Right hindlimb (tissue), 1 donor: ENCODE measurements around the gene ERO1B.
"Not testable (repeated sequence)": the region's sequence is repeated elsewhere in the genome, so short reads cannot be mapped to it uniquely, and the experiment has no call there.

Experiments used
- DNase-seq: peaks from one replicate; pipeline ENCODE4 v3.0.0-alpha.2; 2018

Gene ERO1B

DNA sequence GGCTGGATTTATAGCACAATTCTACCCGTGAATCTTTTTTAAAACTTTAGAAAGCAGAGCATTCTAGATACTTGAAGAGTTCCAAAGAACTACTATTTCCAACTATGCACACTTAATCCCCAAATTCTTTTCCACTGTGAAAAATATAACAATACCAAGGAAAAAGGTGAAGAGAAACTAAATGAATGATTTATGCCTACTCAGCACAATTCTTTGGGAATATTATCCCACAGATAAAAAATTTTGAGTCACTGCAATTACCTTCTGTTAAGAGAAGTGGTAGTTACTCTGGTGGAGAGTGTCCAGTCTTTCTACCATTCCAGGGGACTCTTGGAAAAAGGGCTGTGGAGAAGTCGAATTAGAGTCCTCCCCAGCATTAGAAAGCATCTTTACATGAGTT lies 39.2 kb downstream of the ERO1B start:
- no peak for DNase-seq

DNA sequence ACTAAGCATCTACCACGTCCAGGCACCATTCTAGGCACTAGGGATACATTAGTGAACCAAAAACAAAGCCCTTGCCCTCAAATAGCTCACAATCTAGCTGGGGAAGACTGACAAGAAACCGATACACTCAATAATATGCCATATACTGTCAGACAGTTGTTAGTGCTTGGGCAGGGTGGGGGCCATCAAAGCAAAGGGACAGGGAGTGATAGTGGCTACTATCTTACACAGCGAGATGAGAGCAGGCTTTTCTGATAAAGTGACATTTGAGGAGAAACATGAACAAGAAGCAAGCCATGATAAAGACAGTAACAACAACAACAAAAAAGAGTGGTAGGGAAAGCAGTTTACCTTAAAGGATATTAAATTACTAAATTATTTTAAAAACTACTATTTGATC lies 41.1 kb downstream of the ERO1B start:
- DNase-seq, result no peak

DNA sequence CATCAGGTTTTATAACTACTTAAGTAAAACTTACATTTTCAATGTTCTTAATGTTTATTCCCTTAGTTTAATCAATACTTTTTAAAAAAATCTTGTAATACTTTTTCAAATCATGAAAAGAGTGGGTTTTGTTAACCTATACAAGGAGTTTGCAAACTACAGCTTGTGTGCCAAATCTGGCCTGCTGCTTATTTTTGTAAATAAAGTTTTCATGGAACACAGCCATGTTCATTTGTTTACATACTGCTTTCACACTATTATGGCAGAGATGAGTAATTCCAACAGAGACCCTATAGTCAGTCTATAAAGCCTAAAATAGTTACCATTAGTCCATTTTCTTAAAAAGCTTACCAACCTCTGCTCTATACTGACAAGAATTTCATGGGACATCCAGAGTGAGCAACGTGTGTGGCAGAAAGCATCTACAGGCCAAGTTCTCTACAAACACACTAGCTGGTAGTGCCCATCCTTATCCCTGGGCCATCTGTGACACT lies 42.6 kb downstream of the ERO1B start:
- no peak for DNase-seq

DNA sequence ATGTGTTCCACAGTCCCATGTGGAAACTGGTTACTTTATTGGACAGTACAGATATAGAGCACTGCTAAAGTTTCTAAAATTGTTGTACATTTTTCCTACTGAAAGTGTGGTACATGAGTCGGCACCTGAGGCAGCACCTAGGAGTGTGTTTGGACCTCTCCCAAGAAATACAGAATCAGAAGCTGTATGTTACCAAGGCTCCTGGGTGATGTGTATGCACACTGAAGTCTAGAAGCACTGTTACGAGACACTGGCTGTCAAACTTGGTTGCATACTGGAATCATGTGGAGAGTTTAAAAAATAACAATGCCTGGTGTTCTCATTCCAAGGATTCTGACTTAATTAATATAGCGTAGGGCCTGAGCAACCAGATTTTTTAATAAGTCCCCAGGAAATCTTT lies 46.6 kb downstream of the ERO1B start:
- no peak for DNase-seq

DNA sequence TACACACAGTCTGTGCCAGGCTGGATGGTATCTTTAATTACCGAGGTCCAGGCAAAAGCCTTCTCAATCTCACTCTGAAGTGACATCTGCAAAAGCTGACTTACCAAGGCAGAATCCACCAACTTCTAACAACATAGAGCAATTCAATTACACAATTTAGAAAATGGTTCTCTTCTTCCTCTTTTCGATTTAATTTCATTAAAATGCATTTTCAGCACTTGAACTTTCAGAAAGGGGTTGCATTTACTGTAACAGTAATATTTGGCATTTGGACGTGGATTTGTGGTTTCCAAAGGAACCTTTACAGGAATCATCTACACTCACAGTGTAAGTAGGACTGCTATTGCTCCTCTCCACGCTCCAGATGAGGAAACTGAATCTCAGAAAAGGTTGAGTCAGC lies 53.3 kb downstream of the ERO1B start:
- no peak for DNase-seq

DNA sequence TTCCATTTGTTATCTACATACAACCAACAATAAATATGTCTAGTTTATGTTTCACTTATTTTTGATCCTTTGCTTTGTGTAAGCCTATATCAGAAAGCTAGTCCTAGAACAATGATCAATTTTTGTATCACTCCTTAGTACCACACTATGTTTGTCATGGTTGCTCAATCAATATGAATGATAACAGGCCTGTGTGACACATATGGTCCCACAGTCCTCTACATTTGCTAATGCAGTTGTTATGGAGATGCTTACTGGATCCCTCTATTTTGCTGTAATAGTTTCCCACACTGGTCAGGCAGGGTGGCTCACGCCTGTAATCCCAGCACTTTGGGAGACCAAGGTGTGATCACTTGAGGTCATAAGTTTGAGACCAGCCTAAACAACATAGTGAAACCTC lies 59.1 kb downstream of the ERO1B start:
- DNase-seq, result no peak

DNA sequence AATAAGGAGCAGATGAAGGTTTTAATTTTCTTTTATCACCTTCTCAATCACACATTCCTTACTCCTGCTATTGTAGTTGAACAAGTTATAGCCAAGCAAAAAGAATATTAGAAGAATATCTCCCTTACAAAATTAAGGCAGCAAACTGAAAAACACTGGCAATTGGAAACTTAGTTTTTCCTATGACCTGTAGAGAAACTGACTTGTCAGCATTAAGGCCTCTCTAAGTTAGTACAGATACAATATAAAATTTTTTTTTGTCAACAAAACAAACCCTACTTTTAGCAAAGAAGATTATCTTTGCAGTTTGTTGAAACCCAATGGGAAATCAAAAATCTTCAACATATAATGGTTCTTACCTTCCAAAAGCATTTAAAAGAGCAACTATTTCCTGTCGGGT lies 61.3 kb downstream of the ERO1B start:
- DNase-seq, result no peak

DNA sequence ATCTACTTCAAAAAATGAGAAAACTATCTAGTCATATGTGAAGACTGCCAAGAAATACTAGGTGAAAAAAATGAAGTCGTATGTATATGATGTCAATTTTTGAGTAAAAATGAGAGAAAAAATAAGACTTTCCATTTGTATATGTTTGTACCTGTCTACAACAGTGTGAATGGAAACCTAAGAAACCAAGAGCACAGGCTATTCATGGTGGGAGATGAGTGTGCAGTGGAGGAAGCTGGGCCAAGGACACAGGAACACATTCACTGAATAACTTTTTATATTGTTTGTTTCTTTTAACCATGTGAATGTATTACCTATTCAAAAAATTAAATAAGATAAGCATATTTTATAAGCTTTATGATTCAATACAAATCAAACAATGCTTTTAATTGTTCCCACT lies 67.0 kb downstream of the ERO1B start:
- no peak for DNase-seq

DNA sequence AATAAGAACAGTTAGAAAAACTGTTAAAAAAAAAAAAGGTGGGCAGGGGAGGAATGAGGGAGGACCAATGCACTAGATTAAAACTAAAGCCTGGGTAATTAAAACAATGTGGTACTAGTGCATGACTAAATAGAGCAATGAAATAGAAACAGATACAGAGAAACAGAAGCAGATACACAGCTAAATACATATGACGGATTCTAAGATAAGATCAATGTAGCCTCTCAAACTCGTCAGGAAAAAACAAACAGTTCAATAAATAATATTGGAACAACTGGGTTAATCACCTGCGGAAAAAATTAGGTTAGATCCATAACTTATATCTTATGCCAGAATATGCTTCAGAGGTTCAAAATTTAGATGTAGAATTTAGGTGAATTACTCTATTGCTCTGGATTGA lies 68.2 kb downstream of the ERO1B start:
- DNase-seq, result no peak

DNA sequence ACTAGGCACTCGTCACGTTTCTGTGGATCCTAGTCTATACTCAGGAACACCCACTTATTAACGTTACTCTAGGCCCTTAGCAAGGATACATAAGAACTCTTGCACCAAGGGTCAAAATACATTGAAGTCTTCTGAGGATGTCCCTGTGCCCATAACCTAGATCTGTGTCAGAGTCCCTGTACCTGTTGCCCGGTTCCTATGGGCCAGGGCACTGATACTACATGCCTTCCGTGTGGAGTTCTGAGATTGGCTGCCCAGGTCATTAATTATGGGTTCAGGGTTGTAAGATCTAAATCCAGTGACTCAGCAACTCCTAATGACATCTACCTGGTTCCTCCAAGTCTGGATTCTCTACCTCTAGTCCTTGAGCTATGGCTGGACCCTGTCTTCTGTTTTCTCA lies 69.9 kb downstream of the ERO1B start:
- DNase-seq, result no peak

DNA sequence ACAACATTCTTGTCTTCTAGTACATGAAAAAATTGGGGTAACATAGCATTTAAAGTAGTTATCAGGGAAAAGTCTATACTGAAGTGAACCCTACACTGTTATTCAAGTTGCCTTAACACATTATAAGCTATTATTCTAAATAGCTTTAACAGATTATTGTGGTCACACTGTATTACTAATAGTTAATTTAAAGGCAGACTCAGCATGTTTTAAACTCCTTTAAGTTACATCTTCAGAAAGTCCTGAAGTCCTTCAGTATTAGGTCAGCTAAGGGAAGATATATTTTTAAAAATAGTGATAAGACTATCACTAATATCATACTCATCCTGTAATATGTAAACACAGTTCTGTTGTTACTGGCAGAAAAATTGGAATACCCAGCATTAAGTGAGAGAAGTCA lies 72.0 kb downstream of the ERO1B start:
- no peak for DNase-seq

DNA sequence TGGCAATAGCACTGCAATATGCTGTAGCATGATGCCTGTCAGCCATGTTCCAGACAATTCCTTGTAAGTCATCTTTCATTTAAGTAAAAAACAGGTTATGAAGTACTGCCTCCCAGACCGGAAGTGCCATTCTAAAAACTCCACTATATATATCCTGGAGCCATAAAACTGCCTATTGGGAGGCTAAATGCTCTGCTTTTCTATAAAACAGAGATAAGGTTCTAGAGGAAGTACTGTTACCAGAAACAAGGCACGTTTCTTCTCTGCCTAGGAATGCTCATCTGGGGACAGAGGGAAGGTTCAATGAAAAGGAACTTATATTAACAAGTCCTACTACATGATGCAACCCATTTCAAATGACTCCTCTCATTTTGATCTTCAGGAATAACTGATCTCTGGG lies 72.6 kb downstream of the ERO1B start:
- no peak for DNase-seq

DNA sequence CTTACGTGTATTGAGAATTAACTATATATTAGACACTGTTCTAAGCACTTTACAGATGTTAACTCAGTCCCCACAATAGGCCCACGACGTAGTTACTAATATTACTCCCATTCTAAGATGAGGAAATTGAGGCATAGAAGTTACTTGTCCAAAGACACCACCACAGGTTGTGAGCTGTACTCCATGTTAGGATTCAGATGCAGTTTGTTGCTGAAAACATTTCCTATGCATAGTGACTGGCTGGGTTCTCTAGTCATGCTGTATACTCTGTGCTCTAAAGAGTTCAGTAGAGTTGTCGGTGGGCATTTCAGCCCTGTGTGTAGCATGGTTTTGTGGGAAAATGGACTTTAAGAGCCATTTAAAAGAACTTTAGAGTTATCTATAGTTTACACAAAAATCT lies 74.2 kb downstream of the ERO1B start:
- no peak for DNase-seq

DNA sequence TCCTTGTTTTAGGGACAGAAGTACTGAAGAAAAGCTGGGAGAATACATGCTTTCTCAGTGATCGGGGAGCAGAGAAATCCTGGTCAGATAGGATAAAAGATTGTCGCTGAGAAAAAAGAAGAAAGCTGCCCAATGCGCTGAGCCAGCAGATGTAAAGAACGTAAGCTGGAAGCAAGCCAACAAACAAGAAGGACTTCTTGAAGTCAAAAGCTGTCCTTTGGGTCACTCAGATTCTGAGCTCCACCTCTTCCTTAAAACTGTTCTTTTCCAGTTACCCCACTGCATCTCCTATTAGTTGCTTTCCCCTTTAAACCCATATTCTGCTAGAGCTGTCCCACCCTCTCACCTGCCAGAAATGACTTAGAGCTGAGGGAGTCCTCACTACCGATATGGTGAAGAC lies 74.6 kb downstream of the ERO1B start:
- DNase-seq, result no peak

DNA sequence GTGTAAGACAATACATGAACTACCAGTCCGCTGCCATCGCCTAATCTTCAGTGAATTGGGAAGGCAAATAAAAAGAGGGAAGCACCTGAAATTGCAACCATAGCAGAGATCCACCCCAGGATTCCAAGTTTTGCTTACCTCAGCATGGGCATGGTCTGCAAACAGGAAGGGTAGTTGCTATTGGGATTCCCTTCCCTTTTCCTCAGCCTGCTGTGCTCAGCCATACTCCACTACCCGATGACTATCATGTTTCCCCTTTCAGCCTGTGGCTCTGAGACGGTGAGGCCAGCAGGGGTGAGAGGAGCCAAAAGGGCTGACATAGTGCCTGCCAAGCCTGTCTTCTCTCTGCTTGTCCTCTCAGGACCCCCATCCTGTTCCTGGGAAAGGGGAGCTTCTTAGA lies 75.2 kb downstream of the ERO1B start:
- peak; percentile 25 for DNase-seq

DNA sequence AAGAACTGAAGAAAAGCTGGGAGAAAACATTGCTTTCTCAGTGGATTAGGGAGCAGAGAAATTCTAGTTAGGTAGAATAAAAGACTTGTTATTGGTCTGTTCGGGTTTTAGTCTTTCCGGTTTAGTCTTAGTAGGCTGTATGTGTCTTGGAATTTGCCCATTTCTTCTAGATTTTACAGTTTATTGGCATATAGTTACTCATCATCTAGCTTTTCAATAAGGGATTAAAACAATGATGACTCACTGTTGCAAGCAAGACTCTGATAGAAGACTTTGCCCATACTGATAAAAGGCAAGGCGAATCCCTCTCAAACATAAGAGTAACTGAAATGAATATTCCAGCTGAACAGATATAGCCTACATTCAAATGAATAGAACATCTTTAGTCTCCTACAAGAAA lies 77.1 kb downstream of the ERO1B start:
- no peak for DNase-seq

DNA sequence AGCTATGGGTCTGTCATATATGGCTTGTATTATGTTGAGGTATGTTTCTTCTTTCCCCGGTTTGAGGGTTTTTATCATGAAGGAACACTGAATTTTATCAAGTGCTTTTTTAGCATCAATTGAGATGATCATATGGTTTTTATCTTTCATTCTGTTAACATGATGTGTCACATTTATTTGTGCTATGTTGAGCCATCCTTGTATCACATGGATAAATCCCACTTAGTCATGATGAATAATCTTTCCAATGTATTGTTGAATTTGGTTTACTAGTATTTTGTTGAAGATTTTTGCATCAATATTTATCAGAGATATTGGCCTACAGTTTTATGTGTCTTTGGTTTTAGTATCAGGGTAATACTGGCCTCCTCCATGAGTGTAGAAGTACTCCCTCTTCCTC lies 77.7 kb downstream of the ERO1B start:
- DNase-seq, result no peak

DNA sequence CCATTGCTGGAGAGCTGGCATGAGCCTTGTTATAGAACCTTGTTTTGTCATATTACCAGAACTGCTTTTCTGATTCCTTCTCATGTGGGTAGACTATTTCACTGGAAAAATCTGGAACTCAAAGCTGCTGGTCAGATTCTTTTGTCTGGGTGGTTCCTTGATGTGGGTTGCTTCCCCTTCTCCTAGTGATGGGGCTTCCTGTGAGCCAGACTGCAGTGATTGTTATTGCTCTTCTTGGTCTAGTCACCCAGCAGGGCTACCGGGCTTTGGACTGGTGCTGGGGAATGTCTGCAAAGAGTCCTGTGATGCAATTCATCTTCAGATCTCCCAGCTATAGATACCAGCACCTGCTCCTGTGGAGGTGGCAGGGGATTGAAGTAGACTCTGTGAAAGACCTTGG lies 80.0 kb downstream of the ERO1B start:
- no peak for DNase-seq

DNA sequence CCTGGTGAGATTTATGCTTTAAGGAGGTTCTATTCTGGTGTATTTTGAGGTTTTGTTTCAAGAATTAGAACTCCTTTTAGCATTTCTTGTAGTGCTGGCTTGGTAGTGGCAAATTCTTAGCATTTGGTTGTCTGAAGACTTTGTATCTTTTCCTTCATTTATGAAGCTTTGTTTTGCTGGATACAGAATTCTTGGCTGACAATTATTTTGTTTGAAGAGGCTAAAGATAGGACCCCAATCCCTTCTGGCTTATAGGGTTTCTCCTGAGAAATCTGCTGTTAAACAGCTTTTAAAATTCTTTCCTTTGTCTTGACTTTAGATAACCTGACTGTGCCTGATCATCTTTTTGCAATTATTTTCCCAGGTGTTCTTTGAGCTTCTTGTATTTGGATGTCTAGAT lies 80.8 kb downstream of the ERO1B start:
- DNase-seq, result no peak

DNA sequence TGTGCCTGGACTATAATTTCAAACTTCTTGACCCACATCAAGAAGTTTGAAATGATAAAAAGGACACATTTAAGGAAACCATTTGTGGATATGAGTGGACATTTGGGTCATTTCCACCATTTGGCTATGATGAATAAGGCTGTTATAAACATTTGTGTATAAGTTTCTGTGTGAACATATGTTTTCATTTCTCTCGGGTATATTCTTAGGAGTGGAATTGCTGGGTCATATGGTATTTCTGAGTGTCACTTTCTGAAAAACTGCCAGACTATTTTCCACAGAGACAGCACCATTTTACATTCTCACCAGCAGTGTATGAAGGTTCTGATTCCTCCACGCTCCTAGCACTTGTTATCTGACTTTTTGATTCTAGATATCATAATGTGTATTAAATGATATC lies 88.6 kb downstream of the ERO1B start:
- no peak for DNase-seq

DNA sequence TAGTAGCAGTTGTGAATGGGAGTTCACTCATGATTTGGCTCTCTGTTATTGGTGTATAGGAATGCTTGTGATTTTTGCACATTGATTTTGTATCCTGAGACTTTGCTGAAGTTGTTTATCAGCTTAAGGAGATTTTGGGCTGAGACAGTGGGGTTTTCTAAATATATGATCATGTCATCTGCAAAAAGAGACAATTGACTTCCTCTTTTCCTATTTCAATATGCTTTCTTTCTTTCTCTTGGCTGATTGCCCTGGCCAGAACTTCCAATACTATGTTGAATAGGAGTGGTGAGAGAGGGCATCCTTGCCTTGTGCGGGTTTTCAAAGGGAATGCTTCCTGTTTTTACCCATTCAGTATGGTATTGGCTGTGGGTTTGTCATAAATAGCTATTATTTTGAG lies 93.7 kb downstream of the ERO1B start:
- not testable (repeated sequence) for DNase-seq

DNA sequence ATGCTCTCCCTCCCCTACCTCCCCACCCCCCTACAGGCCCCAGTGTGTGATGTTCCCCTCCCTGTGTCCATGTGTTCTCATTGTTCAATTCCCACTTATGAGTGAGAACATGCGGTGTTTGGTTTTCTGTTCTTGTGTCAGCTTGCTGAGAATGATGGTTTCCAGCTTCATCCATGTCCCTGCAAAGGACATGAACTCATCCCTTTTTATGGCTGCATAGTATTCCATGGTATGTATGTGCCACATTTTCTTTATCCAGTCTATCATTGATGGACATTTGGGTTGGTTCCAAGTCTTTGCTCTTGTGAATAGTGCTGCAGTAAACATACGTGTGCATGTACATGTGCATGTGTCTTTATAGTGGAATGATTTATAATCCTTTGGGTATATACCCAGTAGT lies 95.3 kb downstream of the ERO1B start:
- DNase-seq, result not testable (repeated sequence)

DNA sequence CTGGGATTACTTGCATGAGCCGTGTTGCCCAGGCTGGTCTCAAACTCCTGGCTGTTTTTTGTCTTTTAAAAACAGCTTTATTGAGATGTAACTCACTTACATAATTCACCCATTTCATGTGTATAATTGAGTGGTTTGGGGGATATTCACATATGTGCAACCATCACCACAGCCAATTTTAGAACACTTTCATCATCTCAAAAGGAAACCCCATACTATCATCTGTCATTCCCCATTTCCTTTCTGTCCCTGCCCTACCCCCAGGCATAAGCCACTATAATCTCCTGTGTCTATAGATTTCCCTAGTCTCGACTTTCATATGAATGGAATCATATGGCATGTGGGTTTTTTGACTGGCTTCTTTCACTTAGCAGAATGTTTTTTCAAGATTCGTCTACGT lies 96.1 kb downstream of the ERO1B start:
- no peak for DNase-seq

DNA sequence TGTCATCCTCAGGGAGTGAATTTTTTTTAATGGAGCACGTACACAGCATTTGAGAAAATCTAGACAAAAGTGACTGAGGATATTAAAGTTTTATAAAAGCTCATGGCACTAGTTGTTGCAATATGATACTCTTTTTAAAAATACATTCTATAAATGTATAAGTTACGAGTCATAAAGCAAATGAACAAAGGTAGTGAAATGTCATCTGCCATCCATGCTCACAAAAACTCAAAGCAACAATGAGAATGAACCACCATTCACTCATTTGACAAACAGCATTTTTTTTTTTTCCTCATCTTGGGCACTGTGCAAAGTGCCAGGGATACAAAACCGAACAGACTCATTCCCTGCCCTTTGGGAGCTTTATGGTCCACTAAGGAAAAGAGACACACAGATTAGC lies 100.7 kb downstream of the ERO1B start:
- no peak for DNase-seq

DNA sequence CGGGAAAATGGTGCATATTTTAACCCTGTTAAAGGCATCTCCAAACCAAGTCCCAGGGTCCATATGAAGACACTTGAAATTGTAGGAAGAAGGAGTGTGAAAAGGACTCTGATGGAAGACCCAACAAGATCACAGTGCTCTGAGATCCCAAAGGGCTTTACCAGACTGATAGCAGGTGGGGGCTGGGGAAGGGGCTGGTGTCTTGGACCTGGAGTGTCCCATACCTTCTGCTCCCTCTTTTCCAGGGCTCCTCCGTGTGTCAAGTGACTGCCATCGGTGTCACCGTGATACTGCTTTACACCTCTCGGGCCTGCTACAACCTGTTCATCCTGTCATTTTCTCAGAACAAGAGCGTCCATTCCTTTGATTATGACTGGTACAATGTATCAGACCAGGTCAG lies 102.1 kb downstream of the ERO1B start:
- no peak for DNase-seq
